ENCODE data around the gene RNASE13. TPM values are rescaled to one million over a fixed set of nuclear protein-coding genes. Genes with fewer than 3 reads are reported as not detected.

The RNASE13 gene
- total RNA-seq, 1 donor from 2014 or later, result not detected

GRCh38 chr14:21072781-21073339 is 38.3 kb upstream of the RNASE13 start:
- no peak for DNase-seq (ENCODE audit: low read depth)
- Histone ChIP-seq H3K36me3 (ENCODE audit: control insufficient read depth, insufficient read depth, low read length) (no peaks in the 10 kb centered on the region), H3K4me3 (ENCODE audit: low read depth, low read length) (no peak overlapping the region), H3K27me3 (ENCODE audit: control insufficient read depth, insufficient read depth, low read length) (peaks cover 5% of the 10 kb centered on the region)
- no peak for TF ChIP-seq CTCF (IDR thresholded peaks at IDR 0.05; ENCODE audit: insufficient read depth, low read length, severe bottlenecking)
- FAIRE-seq, result no peak

GRCh38 chr14:21072031-21072473 is 37.4 kb upstream of the RNASE13 start:
- peak; percentile 53 for DNase-seq (ENCODE audit: low read depth)
- no peak for TF ChIP-seq CTCF (IDR thresholded peaks at IDR 0.05; ENCODE audit: insufficient read depth, low read length, severe bottlenecking)
- no peak for FAIRE-seq
- H3K36me3 ChIP-seq (ENCODE audit: control insufficient read depth, insufficient read depth, low read length), result no peaks in the 10 kb centered on the region
- H3K4me3 ChIP-seq (ENCODE audit: low read depth, low read length), result no peak overlapping the region
- peaks cover 5% of the 10 kb centered on the region for H3K27me3 ChIP-seq (ENCODE audit: control insufficient read depth, insufficient read depth, low read length)

GRCh38 chr14:21071225-21072030 is 36.8 kb upstream of the RNASE13 start:
- Histone ChIP-seq H3K4me3 (ENCODE audit: low read depth, low read length) (peak overlapping the region; percentile 63), H3K36me3 (ENCODE audit: control insufficient read depth, insufficient read depth, low read length) (no peaks in the 10 kb centered on the region), H3K27me3 (ENCODE audit: control insufficient read depth, insufficient read depth, low read length) (peaks cover 5% of the 10 kb centered on the region)
- no peak for FAIRE-seq
- peak; percentile 38 for DNase-seq (ENCODE audit: low read depth)
- TF ChIP-seq CTCF (IDR thresholded peaks at IDR 0.05; ENCODE audit: insufficient read depth, low read length, severe bottlenecking), result no peak

DNA sequence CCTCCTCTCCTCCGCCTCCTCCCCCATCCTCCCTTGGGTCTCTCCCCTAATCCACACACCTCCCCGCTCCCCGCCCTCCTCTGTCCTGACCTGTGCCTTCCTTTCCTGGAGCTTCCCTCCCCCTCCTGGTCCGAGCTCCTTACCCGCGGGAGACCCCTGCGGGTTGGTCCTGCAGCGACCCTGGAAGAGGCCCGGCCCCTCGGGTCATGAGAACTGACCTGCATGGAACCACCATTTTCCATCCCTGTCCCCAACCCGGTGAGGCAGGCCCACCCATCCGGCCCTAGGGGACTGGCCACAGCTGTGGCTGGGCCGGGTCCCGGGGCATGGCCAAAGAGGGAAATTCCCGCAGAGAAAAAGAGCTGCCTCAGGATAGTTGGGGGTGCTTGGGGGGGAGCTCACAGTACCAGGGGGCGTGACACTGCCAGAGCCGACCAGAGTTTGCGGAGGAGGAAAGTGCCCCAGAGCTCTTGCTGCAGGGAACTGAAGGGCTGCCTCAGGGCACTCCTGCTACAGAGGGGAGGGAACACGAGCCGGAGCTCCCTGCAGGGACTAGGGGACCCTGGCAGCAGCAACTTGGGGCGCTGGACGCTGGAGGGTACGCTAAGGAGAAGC is 36.1 kb upstream of the RNASE13 start:
- peaks cover 5% of the 10 kb centered on the region for H3K27me3 ChIP-seq (ENCODE audit: control insufficient read depth, insufficient read depth, low read length)
- no peak for DNase-seq (ENCODE audit: low read depth)

DNA sequence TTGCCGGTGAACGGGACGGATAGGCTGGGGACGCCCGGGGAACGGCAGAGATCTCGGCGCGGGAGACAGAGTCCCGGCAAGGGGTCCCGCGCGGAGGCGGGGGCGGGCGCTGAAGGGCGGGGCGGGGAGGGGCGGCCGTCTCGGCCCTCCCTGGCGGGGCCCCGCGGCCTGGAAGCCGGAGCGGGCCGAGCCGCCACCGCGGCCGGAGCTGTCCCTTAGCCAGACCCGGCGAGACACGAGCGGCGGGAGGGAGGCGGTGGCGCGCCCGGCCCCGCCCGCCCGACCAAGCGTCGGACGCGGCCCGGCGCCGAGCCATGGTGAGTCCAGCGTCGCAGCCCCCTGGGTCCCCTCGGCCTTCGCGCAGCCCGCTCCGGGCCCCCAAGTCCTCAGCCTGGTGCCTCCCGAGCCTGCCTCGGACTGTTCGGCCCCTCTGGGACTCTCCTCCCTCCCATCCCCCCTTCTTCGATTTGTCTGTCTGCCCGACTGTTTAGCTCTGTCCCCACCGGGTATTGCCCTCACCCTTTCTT is 35.5 kb upstream of the RNASE13 start, which contains the start of gene ARHGEF40:
Gene ARHGEF40, plus strand, starts transcription at position 222 of the 527 bp plus-strand sequence. Its CDS starts 93 bp downstream, at position 315.
- no peak for FAIRE-seq

More for the DNA sequence above, 36.1 kb upstream of the RNASE13 start:
- TF ChIP-seq CTCF (IDR thresholded peaks at IDR 0.05; ENCODE audit: insufficient read depth, low read length, severe bottlenecking), result no peak
- Histone ChIP-seq H3K36me3 (ENCODE audit: control insufficient read depth, insufficient read depth, low read length) (no peaks in the 10 kb centered on the region), H3K4me3 (ENCODE audit: low read depth, low read length) (peak overlapping the region; percentile 63)
- no peak for FAIRE-seq

More for the DNA sequence above, 35.5 kb upstream of the RNASE13 start, which contains the start of gene ARHGEF40:
- no peak for DNase-seq (ENCODE audit: low read depth)
- no peaks in the 10 kb centered on the region for H3K36me3 ChIP-seq (ENCODE audit: control insufficient read depth, insufficient read depth, low read length)
- H3K27me3 ChIP-seq (ENCODE audit: control insufficient read depth, insufficient read depth, low read length), result peaks cover 5% of the 10 kb centered on the region
- no peak for TF ChIP-seq CTCF (IDR thresholded peaks at IDR 0.05; ENCODE audit: insufficient read depth, low read length, severe bottlenecking)
- H3K4me3 ChIP-seq (ENCODE audit: low read depth, low read length), result peak within 1 kb of the TSS; percentile 63

Measured in bronchial epithelial cell (primary cell).